Effector memory CD8-positive, alpha-beta T cell (primary cell): Measurements from ENCODE around the gene USB1.
"Not testable (repeated sequence)": the region's sequence is repeated elsewhere in the genome, so short reads cannot be mapped to it uniquely, and the experiment has no call there.

Experiments
- ATAC-seq: fragments of 150-1000 bp; cut with Tn5 transposase; replicated peaks from 2 replicates; pipeline ENCODE4 v1.10.0; 2021; ENCODE audit warnings: mild to moderate bottlenecking, moderate library complexity
- DNase-seq, 3 experiments: peaks; one replicate each; pipeline ENCODE4 v3.0.0; 2021
- H3K27ac Mint-ChIP-seq, 2 donors: one replicate each; pipeline ENCODE4 v1.8.0; 2022; ENCODE audit warnings: mild to moderate bottlenecking in 2 of 2, mixed read lengths in 2 of 2, moderate library complexity in 2 of 2
- H3K27me3 Mint-ChIP-seq, 2 donors: one replicate each; pipeline ENCODE4 v1.8.0; 2022; ENCODE audit warnings: mixed read lengths in 2 of 2
- H3K36me3 Mint-ChIP-seq: one replicate; pipeline ENCODE4 v1.8.0; 2022; ENCODE audit warnings: mild to moderate bottlenecking, moderate library complexity, mixed read lengths; ENCODE audit not compliant: insufficient read depth
- H3K4me1 Mint-ChIP-seq, 2 donors: one replicate each; pipeline ENCODE4 v1.8.0; 2022; ENCODE audit warnings: low read depth in 2 of 2, mixed read lengths in 2 of 2
- H3K4me3 Mint-ChIP-seq, 2 donors: one replicate each; pipeline ENCODE4 v1.8.0; 2022; ENCODE audit warnings: mild to moderate bottlenecking in 2 of 2, mixed read lengths in 2 of 2, moderate library complexity in 2 of 2
- H3K9me3 Mint-ChIP-seq, 2 donors: one replicate each; pipeline ENCODE4 v1.8.0; 2022; ENCODE audit warnings: mixed read lengths in 2 of 2

The USB1 gene

GRCh38 chr16:58001781-58002415 is 691 bp downstream of the USB1 start:
- ATAC-seq (no peak), DNase-seq (no peak)
- H3K36me3 Mint-ChIP-seq, result peaks cover 59% of the 10 kb centered on the region
- no peaks in the 10 kb centered on the region for H3K27me3 Mint-ChIP-seq
- H3K9me3 Mint-ChIP-seq, result no peaks in the 10 kb centered on the region
- H3K4me3 Mint-ChIP-seq, result peak overlapping the region; percentile 90 to 92
- peaks cover 49 to 54% of the 10 kb centered on the region in 2 donors for H3K4me1 Mint-ChIP-seq
- peak overlapping the region; percentile 90 for H3K27ac Mint-ChIP-seq

- ATAC-seq, result no peak
- Mint-ChIP-seq H3K27me3 (no peaks in the 10 kb centered on the region), H3K36me3 (peaks cover 54% of the 10 kb centered on the region), H3K4me1 (peaks cover 46 to 52% of the 10 kb centered on the region in 2 donors), H3K27ac (peak overlapping the region; percentile 49 to 90), H3K4me3 (peak overlapping the region; percentile 90 to 92), H3K9me3 (no peaks in the 10 kb centered on the region)
- no peak for DNase-seq
Observed at GRCh38 chr16:58002416-58002800, 1.2 kb downstream of the USB1 start.

GRCh38 chr16:58002936-58003335 is 1.7 kb downstream of the USB1 start:
- DNase-seq, result no peak
- ATAC-seq, result no peak
- H3K4me1 Mint-ChIP-seq, result peaks cover 41 to 48% of the 10 kb centered on the region in 2 donors
- peak overlapping the region; percentile 49 to 90 for H3K27ac Mint-ChIP-seq
- peaks cover 51% of the 10 kb centered on the region for H3K36me3 Mint-ChIP-seq
- no peaks in the 10 kb centered on the region for H3K9me3 Mint-ChIP-seq
- H3K27me3 Mint-ChIP-seq, result no peaks in the 10 kb centered on the region
- H3K4me3 Mint-ChIP-seq, result no peak overlapping the region

- peaks cover 26 to 36% of the 10 kb centered on the region in 2 donors for H3K4me1 Mint-ChIP-seq
- H3K9me3 Mint-ChIP-seq, DNase-seq, H3K4me3 Mint-ChIP-seq, H3K27me3 Mint-ChIP-seq, ATAC-seq: not testable (repeated sequence)
- peaks cover 44% of the 10 kb centered on the region for H3K36me3 Mint-ChIP-seq
- H3K27ac Mint-ChIP-seq, result peak overlapping the region in 1 of 2 donors; percentile 14
Observed at GRCh38 chr16:58004736-58005135, 3.5 kb downstream of the USB1 start.

GRCh38 chr16:58009856-58010416 is 8.7 kb downstream of the USB1 start:
- peaks cover 36% of the 10 kb centered on the region for H3K36me3 Mint-ChIP-seq
- no peaks in the 10 kb centered on the region for H3K27me3 Mint-ChIP-seq
- no peaks in the 10 kb centered on the region for H3K9me3 Mint-ChIP-seq
- DNase-seq (no peak), ATAC-seq (no peak)
- peak overlapping the region in 1 of 2 donors; percentile 55 for H3K27ac Mint-ChIP-seq
- H3K4me3 Mint-ChIP-seq, result no peak overlapping the region
- peaks cover under 1 to 9% of the 10 kb centered on the region in 2 donors for H3K4me1 Mint-ChIP-seq

- Mint-ChIP-seq H3K4me1 (peaks cover 0 to 9% of the 10 kb centered on the region in 2 donors), H3K27ac (no peak overlapping the region), H3K36me3 (peaks cover 34% of the 10 kb centered on the region), H3K4me3 (no peak overlapping the region), H3K27me3 (no peaks in the 10 kb centered on the region), H3K9me3 (no peaks in the 10 kb centered on the region)
- no peak for ATAC-seq
- DNase-seq, result no peak
Observed at GRCh38 chr16:58010886-58011285, 9.7 kb downstream of the USB1 start.

- Mint-ChIP-seq H3K36me3 (peaks cover 26% of the 10 kb centered on the region), H3K4me1 (peaks cover 0 to 9% of the 10 kb centered on the region in 2 donors), H3K9me3 (no peaks in the 10 kb centered on the region), H3K27ac (no peak overlapping the region), H3K4me3 (no peak overlapping the region), H3K27me3 (no peaks in the 10 kb centered on the region)
- no peak for ATAC-seq
- no peak for DNase-seq
Observed at GRCh38 chr16:58011652-58012051, 10.4 kb downstream of the USB1 start.

GRCh38 chr16:58012481-58012880 is 11.3 kb downstream of the USB1 start:
- DNase-seq (no peak), ATAC-seq (no peak)
- H3K4me1 Mint-ChIP-seq, result peaks cover 0 to 9% of the 10 kb centered on the region in 2 donors
- no peaks in the 10 kb centered on the region for H3K9me3 Mint-ChIP-seq
- H3K27me3 Mint-ChIP-seq, result no peaks in the 10 kb centered on the region
- no peak overlapping the region for H3K27ac Mint-ChIP-seq
- H3K36me3 Mint-ChIP-seq, result peaks cover 26% of the 10 kb centered on the region
- H3K4me3 Mint-ChIP-seq, result no peak overlapping the region

GRCh38 chr16:58013201-58013956 is 12.2 kb downstream of the USB1 start:
- H3K27ac Mint-ChIP-seq, result no peak overlapping the region
- peaks cover 24% of the 10 kb centered on the region for H3K36me3 Mint-ChIP-seq
- H3K4me1 Mint-ChIP-seq, result peaks cover 0 to 4% of the 10 kb centered on the region in 2 donors
- no peak overlapping the region for H3K4me3 Mint-ChIP-seq
- H3K9me3 Mint-ChIP-seq, result no peaks in the 10 kb centered on the region
- no peak for DNase-seq
- H3K27me3 Mint-ChIP-seq, result no peaks in the 10 kb centered on the region
- no peak for ATAC-seq

GRCh38 chr16:58016840-58017446 is 15.7 kb downstream of the USB1 start:
- no peak overlapping the region for H3K27ac Mint-ChIP-seq
- peaks cover 13% of the 10 kb centered on the region for H3K36me3 Mint-ChIP-seq
- no peaks in the 10 kb centered on the region for H3K9me3 Mint-ChIP-seq
- no peak overlapping the region for H3K4me3 Mint-ChIP-seq
- DNase-seq (no peak), ATAC-seq (no peak)
- peaks cover 7 to 9% of the 10 kb centered on the region in 2 donors for H3K4me1 Mint-ChIP-seq
- H3K27me3 Mint-ChIP-seq, result no peaks in the 10 kb centered on the region

GRCh38 chr16:58018803-58019202 is 17.6 kb downstream of the USB1 start:
- Mint-ChIP-seq H3K9me3 (no peaks in the 10 kb centered on the region), H3K36me3 (peaks cover 13% of the 10 kb centered on the region), H3K4me1 (peaks cover 7 to 9% of the 10 kb centered on the region in 2 donors), H3K4me3 (no peak overlapping the region), H3K27me3 (no peaks in the 10 kb centered on the region), H3K27ac (no peak overlapping the region)
- no peak for ATAC-seq
- DNase-seq, result no peak

- peaks cover 13 to 16% of the 10 kb centered on the region in 2 donors for H3K4me1 Mint-ChIP-seq
- peaks cover 0 to 4% of the 10 kb centered on the region in 2 donors for H3K27me3 Mint-ChIP-seq
- H3K9me3 Mint-ChIP-seq, result no peaks in the 10 kb centered on the region
- DNase-seq (no peak), ATAC-seq (peak; percentile 29)
- H3K4me3 Mint-ChIP-seq, result no peak overlapping the region
- peaks cover 13% of the 10 kb centered on the region for H3K36me3 Mint-ChIP-seq
- H3K27ac Mint-ChIP-seq, result peak overlapping the region; percentile 38 to 85
Observed at GRCh38 chr16:58019866-58020538, 18.8 kb downstream of the USB1 start.
